Prostate gland (tissue), 2 donors: ENCODE measurements around the gene CFDP1.

Experiments
- POLR2AphosphoS5 ChIP-seq: sonication (generic); formaldehyde crosslinking; IDR thresholded peaks from one replicate; pipeline ENCODE4 v1.6.1; 2017; ENCODE audit warnings: antibody characterized with exemption
- TF ChIP-seq, protein P1 (sequence below), 4 experiments: fragments of 200-600 bp in 2 of 4; fragments of 450-650 bp in 2 of 4; sonication (generic) in 2 of 4; IDR thresholded peaks; 1 replicate in 3 of 4; 2 replicates in 1 of 4; pipeline ENCODE4 v1.5.1; 2016 to 2019; ENCODE audit warnings: antibody characterized with exemption in 4 of 4, mild to moderate bottlenecking in 2 of 4, moderate library complexity in 2 of 4

DNA sequence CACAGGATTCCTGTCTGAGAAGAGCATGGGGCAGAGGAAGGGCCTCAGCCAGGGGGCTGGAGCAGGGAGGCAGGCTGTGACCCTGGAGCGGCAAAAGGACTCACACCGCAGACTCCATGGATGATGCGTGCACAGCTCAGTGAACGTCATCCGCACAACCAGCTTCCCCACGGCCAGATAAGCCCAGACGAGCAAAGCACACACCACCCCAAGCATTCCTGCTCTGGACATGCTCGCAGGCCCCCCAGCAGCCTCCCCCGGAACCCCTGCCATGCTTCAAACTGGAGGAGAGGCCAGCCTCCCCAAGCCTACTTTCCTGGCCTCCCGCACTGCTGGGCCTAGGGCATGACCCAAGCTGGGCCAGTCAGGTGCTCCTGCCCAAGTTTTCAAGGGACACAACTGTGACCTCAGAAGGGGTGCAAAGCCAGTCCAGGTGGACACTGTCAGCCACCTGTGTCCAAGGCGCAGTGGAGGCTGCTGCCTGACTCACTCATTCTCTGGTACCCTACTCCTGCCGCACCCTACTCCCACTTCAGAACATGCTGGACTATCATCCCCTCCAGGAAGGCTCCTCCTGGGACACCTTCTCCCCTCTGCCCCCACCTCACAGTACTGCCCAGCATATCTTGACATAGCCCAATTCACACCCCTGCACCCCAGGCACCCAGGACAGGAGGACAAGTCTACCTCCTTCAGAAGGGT lies 186.6 kb downstream of the CFDP1 start:
- TF ChIP-seq, protein P1, sequence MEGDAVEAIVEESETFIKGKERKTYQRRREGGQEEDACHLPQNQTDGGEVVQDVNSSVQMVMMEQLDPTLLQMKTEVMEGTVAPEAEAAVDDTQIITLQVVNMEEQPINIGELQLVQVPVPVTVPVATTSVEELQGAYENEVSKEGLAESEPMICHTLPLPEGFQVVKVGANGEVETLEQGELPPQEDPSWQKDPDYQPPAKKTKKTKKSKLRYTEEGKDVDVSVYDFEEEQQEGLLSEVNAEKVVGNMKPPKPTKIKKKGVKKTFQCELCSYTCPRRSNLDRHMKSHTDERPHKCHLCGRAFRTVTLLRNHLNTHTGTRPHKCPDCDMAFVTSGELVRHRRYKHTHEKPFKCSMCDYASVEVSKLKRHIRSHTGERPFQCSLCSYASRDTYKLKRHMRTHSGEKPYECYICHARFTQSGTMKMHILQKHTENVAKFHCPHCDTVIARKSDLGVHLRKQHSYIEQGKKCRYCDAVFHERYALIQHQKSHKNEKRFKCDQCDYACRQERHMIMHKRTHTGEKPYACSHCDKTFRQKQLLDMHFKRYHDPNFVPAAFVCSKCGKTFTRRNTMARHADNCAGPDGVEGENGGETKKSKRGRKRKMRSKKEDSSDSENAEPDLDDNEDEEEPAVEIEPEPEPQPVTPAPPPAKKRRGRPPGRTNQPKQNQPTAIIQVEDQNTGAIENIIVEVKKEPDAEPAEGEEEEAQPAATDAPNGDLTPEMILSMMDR (IDR thresholded peaks at IDR 0.05) = no peak
- TF ChIP-seq POLR2AphosphoS5 = no peak
